Measurements from ENCODE around the gene NIPSNAP3A. TPM values are rescaled to one million over a fixed set of nuclear protein-coding genes. Genes with fewer than 3 reads are reported as not detected.
A peak's percentile ranks its signal among the peaks of the same experiment; 100 is the strongest.

The NIPSNAP3A gene
- polyA plus RNA-seq, 1 donor (not counting 4 experiments of a cell fraction or from before 2014, with no cell fraction given), result 48.0 TPM

GRCh38 chr9:104805441-104805840 lies 58.0 kb downstream of the NIPSNAP3A start:
- FAIRE-seq (no peak), DNase-seq (ENCODE audit: low read depth, low spot score) (no peak)
- no peak overlapping the region for H3K9ac ChIP-seq (ENCODE audit: control insufficient read depth, extremely low read depth, insufficient read depth, low read length)
- peaks cover 16 to 30% of the 10 kb centered on the region in 2 experiments for H3K36me3 ChIP-seq (ENCODE audit: control insufficient read depth in 2 of 2, extremely low read depth in 1 of 2, insufficient read depth in 2 of 2, low read length in 2 of 2)
- H3K79me2 ChIP-seq (ENCODE audit: control insufficient read depth, insufficient read depth, low read length), result no peaks in the 10 kb centered on the region
- dilution Hi-C loops (cut with MboI; ENCODE audit: extremely low pct_ligation_motif_present, low sequenced_read_pairs), result no loop called here
- no peak overlapping the region for H3K4me3 ChIP-seq (ENCODE audit: control insufficient read depth in 2 of 3, extremely low read depth in 1 of 3, insufficient read depth in 2 of 3, low read depth in 1 of 3, low read length in 3 of 3)
- no peaks in the 10 kb centered on the region for H3K9me3 ChIP-seq (ENCODE audit: control insufficient read depth, low read depth, low read length)
- H3K9me1 ChIP-seq (ENCODE audit: control insufficient read depth, extremely low read depth, insufficient read depth, low read length), result no peaks in the 10 kb centered on the region
- H3K27me3 ChIP-seq (ENCODE audit: control insufficient read depth, extremely low read depth, insufficient read depth, low read length), result no peaks in the 10 kb centered on the region
- no peak overlapping the region for H2AFZ ChIP-seq (ENCODE audit: control insufficient read depth, low read length)
- H3K27ac ChIP-seq (ENCODE audit: control insufficient read depth, insufficient read depth, low read length), result no peak overlapping the region
- TF ChIP-seq CTCF (optimal IDR thresholded peaks at IDR 0.05 in 1 of 3, IDR thresholded peaks at IDR 0.05 in 1 of 3, conservative IDR thresholded peaks at IDR 0.05 in 1 of 3; ENCODE audit: extremely low read depth in 1 of 3, insufficient read depth in 2 of 3, low read length in 3 of 3) (no peak), EZH2 (IDR thresholded peaks at IDR 0.05; ENCODE audit: low read length) (no peak)
- H4K20me1 ChIP-seq (ENCODE audit: control insufficient read depth, extremely low read depth, insufficient read depth, low read length), result no peaks in the 10 kb centered on the region
- H3K4me2 ChIP-seq (ENCODE audit: control insufficient read depth, extremely low read depth, insufficient read depth, low read depth, low read length), result no peak overlapping the region
- H3K4me1 ChIP-seq (ENCODE audit: control insufficient read depth, extremely low read depth, insufficient read depth, low read length), result no peaks in the 10 kb centered on the region

GRCh38 chr9:104808035-104808614 lies 60.6 kb downstream of the NIPSNAP3A start:
- no peak overlapping the region for H3K9ac ChIP-seq (ENCODE audit: control insufficient read depth, extremely low read depth, insufficient read depth, low read length)
- no peaks in the 10 kb centered on the region for H3K9me1 ChIP-seq (ENCODE audit: control insufficient read depth, extremely low read depth, insufficient read depth, low read length)
- no peaks in the 10 kb centered on the region for H4K20me1 ChIP-seq (ENCODE audit: control insufficient read depth, extremely low read depth, insufficient read depth, low read length)
- TF ChIP-seq EZH2 (IDR thresholded peaks at IDR 0.05; ENCODE audit: low read length) (no peak), CTCF (optimal IDR thresholded peaks at IDR 0.05 in 1 of 3, IDR thresholded peaks at IDR 0.05 in 1 of 3, conservative IDR thresholded peaks at IDR 0.05 in 1 of 3; ENCODE audit: extremely low read depth in 1 of 3, insufficient read depth in 2 of 3, low read length in 3 of 3) (peak in 1 of 3 experiments; percentile 12)
- no peak overlapping the region for H3K27ac ChIP-seq (ENCODE audit: control insufficient read depth, insufficient read depth, low read length)
- peaks cover 9 to 29% of the 10 kb centered on the region in 2 experiments for H3K36me3 ChIP-seq (ENCODE audit: control insufficient read depth in 2 of 2, extremely low read depth in 1 of 2, insufficient read depth in 2 of 2, low read length in 2 of 2)
- H2AFZ ChIP-seq (ENCODE audit: control insufficient read depth, low read length), result no peak overlapping the region
- H3K4me1 ChIP-seq (ENCODE audit: control insufficient read depth, extremely low read depth, insufficient read depth, low read length), result no peaks in the 10 kb centered on the region
- no peak overlapping the region for H3K4me2 ChIP-seq (ENCODE audit: control insufficient read depth, extremely low read depth, insufficient read depth, low read depth, low read length)
- no peaks in the 10 kb centered on the region for H3K27me3 ChIP-seq (ENCODE audit: control insufficient read depth, extremely low read depth, insufficient read depth, low read length)
- dilution Hi-C loops (cut with MboI; ENCODE audit: extremely low pct_ligation_motif_present, low sequenced_read_pairs), result no loop called here
- H3K79me2 ChIP-seq (ENCODE audit: control insufficient read depth, insufficient read depth, low read length), result no peaks in the 10 kb centered on the region
- no peaks in the 10 kb centered on the region for H3K9me3 ChIP-seq (ENCODE audit: control insufficient read depth, low read depth, low read length)
- no peak overlapping the region for H3K4me3 ChIP-seq (ENCODE audit: control insufficient read depth in 2 of 3, extremely low read depth in 1 of 3, insufficient read depth in 2 of 3, low read depth in 1 of 3, low read length in 3 of 3)
- DNase-seq (ENCODE audit: low read depth, low spot score) (no peak), FAIRE-seq (no peak)

Other genes starting within 250 kb of the NIPSNAP3A start
- gene OR13F1, start 243.4 kb upstream of the NIPSNAP3A start, polyA plus RNA-seq, result not detected in 3 replicates
- gene OR13C4, start 220.5 kb upstream of the NIPSNAP3A start, polyA plus RNA-seq, result not detected in 3 replicates
- not detected in 3 replicates for gene OR13C3, start 210.8 kb upstream of the NIPSNAP3A start, polyA plus RNA-seq
- gene OR13C8, start 178.5 kb upstream of the NIPSNAP3A start, polyA plus RNA-seq, result not detected in 3 replicates
- gene OR13C5, start 148.3 kb upstream of the NIPSNAP3A start, polyA plus RNA-seq, result not detected in 3 replicates
- gene OR13C2, start 142.1 kb upstream of the NIPSNAP3A start, polyA plus RNA-seq, result not detected in 3 replicates
- not detected in 3 replicates for gene OR13C9, start 129.5 kb upstream of the NIPSNAP3A start, polyA plus RNA-seq
- not detected in 3 replicates for gene OR13D1, start 53.2 kb upstream of the NIPSNAP3A start, polyA plus RNA-seq
- gene NIPSNAP3B, start 16.4 kb downstream of the NIPSNAP3A start, polyA plus RNA-seq, result 0.06 to 0.39 TPM (median 0.30 TPM) in 3 replicates
- 20.8 to 35.9 TPM (median 23.0 TPM) in 3 replicates for gene ABCA1, start 180.5 kb downstream of the NIPSNAP3A start, polyA plus RNA-seq